ENCODE results near the gene SLC6A12. TPM values are rescaled to one million over a fixed set of nuclear protein-coding genes. Genes with fewer than 3 reads are reported as not detected.

Gene SLC6A12
- total and polyA plus RNA-seq, 2 donors (not counting 3 experiments of a cell fraction or from before 2014, with no cell fraction given) = not detected

- intact Hi-C loops (cut with micrococcal nuclease) (no loop called here), dilution Hi-C loops (cut with MboI; ENCODE audit: extremely low pct_ligation_motif_present, low sequenced_read_pairs) (no loop called here)
- Histone ChIP-seq H3K79me2 (ENCODE audit: control insufficient read depth, insufficient read depth, low read length) (no peaks in the 10 kb centered on the region), H3K4me1 (ENCODE audit: control insufficient read depth, extremely low read depth, insufficient read depth, low read length) (no peaks in the 10 kb centered on the region), H3K27ac (ENCODE audit: insufficient read depth, low read depth, low read length) (no peak overlapping the region), H3K9me3 (replicated peaks; ENCODE audit: control insufficient read depth, insufficient read depth, low read length) (no peaks in the 10 kb centered on the region), H4K20me1 (replicated peaks; ENCODE audit: control insufficient read depth, extremely low read depth, insufficient read depth, low read length) (no peaks in the 10 kb centered on the region), H2AFZ (ENCODE audit: low read depth, low read length) (no peak overlapping the region), H3K27me3 (ENCODE audit: control insufficient read depth in 2 of 2, insufficient read depth in 2 of 2, low read length in 2 of 2) (no peaks in the 10 kb centered on the region), H3K4me3 (replicated peaks in 1 of 3; ENCODE audit: insufficient read depth in 1 of 3, low read depth in 1 of 3, low read length in 3 of 3) (no peak overlapping the region), H3K9ac (replicated peaks; ENCODE audit: extremely low read depth, insufficient read depth, low read length) (no peak overlapping the region), H3K9me1 (replicated peaks; ENCODE audit: control insufficient read depth, extremely low read depth, insufficient read depth, low read length) (no peaks in the 10 kb centered on the region), H3K4me2 (ENCODE audit: insufficient read depth, low read length) (no peak overlapping the region), H3K36me3 (ENCODE audit: control insufficient read depth in 2 of 2, extremely low read depth in 1 of 2, insufficient read depth in 2 of 2, low read length in 2 of 2) (no peaks in the 10 kb centered on the region)
- POLR2A ChIA-PET = no interaction called here
- FAIRE-seq (no peak), DNase-seq (ENCODE audit: low read depth, low spot score) (peak; percentile 8)
- TF ChIP-seq FOS (IDR thresholded peaks at IDR 0.05; ENCODE audit: borderline replicate concordance, insufficient read depth, low read length) = no peak
- no peak for TF ChIP-seq EZH2 (IDR thresholded peaks at IDR 0.05; ENCODE audit: borderline replicate concordance, low read depth, low read length, severe bottlenecking)
- TF ChIP-seq JUN (IDR thresholded peaks at IDR 0.05; ENCODE audit: borderline replicate concordance, insufficient read depth, insufficient read length, low read depth) = no peak
- TF ChIP-seq GATA2 (IDR thresholded peaks at IDR 0.05; ENCODE audit: insufficient read depth, insufficient read length, low read depth, low read length) = no peak
- no peak for TF ChIP-seq CTCF (IDR thresholded peaks at IDR 0.05; ENCODE audit: extremely low read depth in 1 of 2, insufficient read depth in 1 of 2, low read depth in 1 of 2, low read length in 2 of 2)
- no peak for TF ChIP-seq POLR2A (IDR thresholded peaks at IDR 0.05; ENCODE audit: low read depth, low read length)
- no peak for TF ChIP-seq MAX (IDR thresholded peaks at IDR 0.05; ENCODE audit: insufficient read depth, insufficient read length)
- TF ChIP-seq POLR2AphosphoS5 (IDR thresholded peaks at IDR 0.05; ENCODE audit: insufficient read depth, low read depth, low read length) = no peak
- no peak for TF ChIP-seq MYC (IDR thresholded peaks at IDR 0.05; ENCODE audit: low read depth, low read length)
- CTCF ChIA-PET = interaction anchor here (1.7 kb wide), 1 partner anchor 10 kb away, joined by 7 read pairs; no protein-coding TSS in a partner anchor
- BruUV-seq (replicated peaks) = no TSS peak
These were observed 34.6 kb downstream of the SLC6A12 start for GRCh38 chr12:179131-179884.

Measured in endothelial cell of umbilical vein (primary cell).